Heart left ventricle (tissue), 16 donors: Measurements from ENCODE around the gene USP12. TPM values are rescaled to one million over a fixed set of nuclear protein-coding genes. Genes with fewer than 3 reads are reported as not detected.

ENCODE experiments used
- ATAC-seq, 4 donors: fragments of 200-7000 bp; cut with Tn5 transposase; one replicate each; pipeline ENCODE4 v1.9.1; 2020 to 2022; ENCODE audit warnings: moderate library complexity in 4 of 4, mild to moderate bottlenecking in 3 of 4, moderate number of reproducible peaks in 1 of 4
- DNase-seq, 5 donors: peaks; one replicate each; pipeline ENCODE4 v3.0.0-alpha.2; 2020
- H3K27ac ChIP-seq, 12 donors: fragments of 200-600 bp; sonication (generic) in 4 of 12; one replicate each; pipeline versions ENCODE4 v1.5.0 to v1.8.0; 2016 to 2022; ENCODE audit warnings: mild to moderate bottlenecking in 2 of 12
- H3K27me3 ChIP-seq, 9 donors: fragments of 200-600 bp; sonication (generic) in 2 of 9; one replicate each; pipeline versions ENCODE4 v1.5.1 to v1.8.0; 2016 to 2022; ENCODE audit warnings: mild to moderate bottlenecking in 3 of 9
- H3K36me3 ChIP-seq, 9 donors: fragments of 200-600 bp; sonication (generic) in 2 of 9; one replicate each; pipeline versions ENCODE4 v1.5.0 to v1.8.0; 2018 to 2022; ENCODE audit warnings: mild to moderate bottlenecking in 2 of 9
- H3K4me1 ChIP-seq, 12 donors: fragments of 200-600 bp; sonication (generic) in 4 of 12; one replicate each; pipeline versions ENCODE4 v1.5.0 to v1.8.0; 2016 to 2022; ENCODE audit warnings: mild to moderate bottlenecking in 3 of 12
- H3K4me3 ChIP-seq, 12 donors: fragments of 200-600 bp; sonication (generic) in 4 of 12; one replicate each; pipeline versions ENCODE4 v1.5.0 to v1.8.0; 2017 to 2022; ENCODE audit warnings: mild to moderate bottlenecking in 9 of 12, moderate library complexity in 4 of 12
- H3K9me3 ChIP-seq, 12 donors: fragments of 200-600 bp; sonication (generic) in 4 of 12; one replicate each; pipeline versions ENCODE4 v1.5.0 to v1.8.0; 2016 to 2022; ENCODE audit warnings: mild to moderate bottlenecking in 1 of 12
- POLR2A ChIP-seq, 2 donors: fragments of 450-650 bp; IDR thresholded peaks; one replicate each; pipeline ENCODE4 v1.6.1; 2017; ENCODE audit warnings: antibody characterized with exemption in 2 of 2, mild to moderate bottlenecking in 2 of 2, moderate library complexity in 2 of 2
- WGBS, 4 donors: extraction: QIAGEN DNeasy Blood & Tissue Kit in 2 of 4; methylation state at CpG; one replicate each; pipeline versions ENCODE4 v1.1.5 to v1.1.7; 2013 to 2018; 5-methylcytosine and 5-hydroxymethylcytosine counted together
- intact Hi-C, 10 donors: fragments of 100-400 bp; cut with DNase I; formaldehyde crosslinking; loops; one replicate each; pipeline versions ENCODE4 v1.11.1 to v1.14.2; 2022
- polyA plus RNA-seq, 2 donors: library from polyadenylated mRNA; stranded (reverse); fragments of 200-250 nt; gene quantifications; one replicate each; pipeline ENCODE4 v1.2.3, GENCODE V29; 2013
- total RNA-seq, 9 donors: library from RNA; depleted of rRNA in 2 of 9; stranded (reverse); fragments of >200 nt in 2 of 9; fragmentation: NEBNext Ultra II Directional in 3 of 9; extraction: Animal tissue kit (Norgen Biotek cat#: 25700) in 3 of 9; gene quantifications; one replicate each; pipeline versions ENCODE4 v1.1.0 to v1.2.4, GENCODE V29; 2016 to 2023
- TF ChIP-seq, protein P1 (sequence below), 12 donors: fragments of 200-600 bp; sonication (generic) in 4 of 12; IDR thresholded peaks; one replicate each; pipeline versions ENCODE4 v1.5.0 to v1.8.0; 2018 to 2022; ENCODE audit warnings: antibody characterized with exemption in 12 of 12, mild to moderate bottlenecking in 5 of 12
- donor health status: ischemic (EF 13 %, LVEDD 7.1; RV severe dilation, severe dysfunction).
- donor health status: healthy with polysubstance abuse.
- donor health status: DM: no; HTN: yes; CAD: no.
- donor health status: DM: no; HTN: no; CAD: no.
- donor health status: ischemic (EF 25% LVEDD 6.9; RV normal size, moderate dysfunction).
- donor health status: ischemic (EF 25% LVEDD 5.7; RV mildly dilated, moderate dysfunction).
- donor health status: healthy.
- donor health status: DM: yes; HTN: yes; CAD: no.
- donor health status: ischemic (EF 35%, LVEDD 5.7; RV mildly dilated, moderate dysfunction).
- donor health status: nonischemic (EF 11% LVEDD 7.7; RV severe dilation, severe dysfunction).
- donor health status: DM: yes; HTN: yes; CAD: no.
- donor health status: PGD.
- donor health status: ischemic (EF 29% LVEDD 5.4; RV normal size, mild dysfunction).
- donor health status: nonischemic (EF 23%, LVEDD 6.1; RV moderate dilation, normal function).

Gene USP12
- total and polyA plus RNA-seq, 11 donors, result 5.1 to 35.4 (median 20.8) TPM

DNA sequence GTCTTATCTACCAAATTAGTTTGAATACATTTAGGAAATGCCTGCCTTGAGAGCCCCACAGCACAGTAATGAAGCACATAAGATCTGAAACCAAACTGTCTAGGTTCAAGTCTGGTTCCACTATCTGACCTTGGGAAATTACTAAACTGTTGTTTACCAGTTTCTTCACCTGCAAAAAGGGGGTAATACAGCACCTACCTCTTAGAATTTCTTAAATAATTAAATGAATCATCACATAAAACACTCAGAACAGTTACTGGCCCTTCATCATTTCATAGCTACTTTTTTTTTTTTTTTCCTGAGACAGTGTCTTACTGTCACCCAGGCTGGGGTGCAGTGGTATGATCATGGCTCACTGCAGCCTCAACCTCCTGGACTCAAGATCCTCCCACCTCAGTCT is 59.6 kb downstream of the USP12 start:
- TF ChIP-seq POLR2A (IDR thresholded peaks at IDR 0.05), result no peak
- TF ChIP-seq, protein P1, sequence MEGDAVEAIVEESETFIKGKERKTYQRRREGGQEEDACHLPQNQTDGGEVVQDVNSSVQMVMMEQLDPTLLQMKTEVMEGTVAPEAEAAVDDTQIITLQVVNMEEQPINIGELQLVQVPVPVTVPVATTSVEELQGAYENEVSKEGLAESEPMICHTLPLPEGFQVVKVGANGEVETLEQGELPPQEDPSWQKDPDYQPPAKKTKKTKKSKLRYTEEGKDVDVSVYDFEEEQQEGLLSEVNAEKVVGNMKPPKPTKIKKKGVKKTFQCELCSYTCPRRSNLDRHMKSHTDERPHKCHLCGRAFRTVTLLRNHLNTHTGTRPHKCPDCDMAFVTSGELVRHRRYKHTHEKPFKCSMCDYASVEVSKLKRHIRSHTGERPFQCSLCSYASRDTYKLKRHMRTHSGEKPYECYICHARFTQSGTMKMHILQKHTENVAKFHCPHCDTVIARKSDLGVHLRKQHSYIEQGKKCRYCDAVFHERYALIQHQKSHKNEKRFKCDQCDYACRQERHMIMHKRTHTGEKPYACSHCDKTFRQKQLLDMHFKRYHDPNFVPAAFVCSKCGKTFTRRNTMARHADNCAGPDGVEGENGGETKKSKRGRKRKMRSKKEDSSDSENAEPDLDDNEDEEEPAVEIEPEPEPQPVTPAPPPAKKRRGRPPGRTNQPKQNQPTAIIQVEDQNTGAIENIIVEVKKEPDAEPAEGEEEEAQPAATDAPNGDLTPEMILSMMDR (IDR thresholded peaks at IDR 0.05), result no peak
- Histone ChIP-seq H3K27me3 (no peaks in the 10 kb centered on the region), H3K9me3 (no peaks in the 10 kb centered on the region), H3K4me3 (no peak overlapping the region), H3K27ac (no peak overlapping the region), H3K36me3 (peaks cover 0 to 18% (median 15%) of the 10 kb centered on the region in 9 donors), H3K4me1 (peaks cover 0 to 5% (median 0%) of the 10 kb centered on the region in 12 donors)
- ATAC-seq, result no peak
- DNase-seq, result no peak
- intact Hi-C loops, result no loop called here

DNA sequence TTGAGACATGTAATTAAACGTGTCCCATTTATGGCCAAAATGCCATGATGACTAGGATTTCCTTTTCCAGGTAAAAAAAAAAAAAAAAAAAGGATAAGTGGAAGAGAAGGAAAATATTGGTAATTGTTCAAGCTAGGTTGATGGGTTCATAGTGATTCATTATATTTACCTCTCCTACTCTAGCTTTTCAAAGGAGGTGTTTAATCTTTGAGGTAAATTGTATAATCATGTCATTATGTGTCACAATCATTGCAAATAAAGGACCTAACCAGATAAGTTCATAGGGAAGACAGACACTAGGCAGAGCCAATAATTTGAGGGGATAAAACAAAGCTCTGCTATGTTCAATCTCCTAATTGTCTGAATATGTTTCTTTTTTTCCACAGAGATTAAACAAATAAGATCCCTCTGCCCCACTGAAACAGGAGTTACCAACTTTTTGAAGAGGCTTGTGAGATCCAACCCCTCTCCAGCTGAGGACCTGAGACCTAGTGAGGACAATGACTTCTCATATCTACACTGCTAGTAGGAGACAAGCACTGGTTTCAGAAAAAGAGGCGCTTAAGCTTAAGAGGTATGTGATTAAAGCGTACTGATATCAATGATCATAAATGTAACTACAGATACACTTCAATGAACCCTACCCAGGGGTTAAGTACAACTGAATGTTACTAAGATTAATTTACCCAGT is 61.4 kb downstream of the USP12 start:
- H3K27me3 ChIP-seq, result no peaks in the 10 kb centered on the region
- intact Hi-C loops, result no loop called here
- H3K4me3 ChIP-seq, result no peak overlapping the region
- TF ChIP-seq, protein P1 (IDR thresholded peaks at IDR 0.05), result no peak
- TF ChIP-seq POLR2A (IDR thresholded peaks at IDR 0.05), result no peak
- peaks cover 0 to 16% (median 12%) of the 10 kb centered on the region in 9 donors for H3K36me3 ChIP-seq
- H3K4me1 ChIP-seq, result no peaks in the 10 kb centered on the region
- 81 to 94% (median 92%) methylated on average over 3 of the region's 3 CpGs for WGBS, 4 donors
- H3K9me3 ChIP-seq, result no peaks in the 10 kb centered on the region
- ATAC-seq (no peak), DNase-seq (no peak)
- no peak overlapping the region for H3K27ac ChIP-seq

DNA sequence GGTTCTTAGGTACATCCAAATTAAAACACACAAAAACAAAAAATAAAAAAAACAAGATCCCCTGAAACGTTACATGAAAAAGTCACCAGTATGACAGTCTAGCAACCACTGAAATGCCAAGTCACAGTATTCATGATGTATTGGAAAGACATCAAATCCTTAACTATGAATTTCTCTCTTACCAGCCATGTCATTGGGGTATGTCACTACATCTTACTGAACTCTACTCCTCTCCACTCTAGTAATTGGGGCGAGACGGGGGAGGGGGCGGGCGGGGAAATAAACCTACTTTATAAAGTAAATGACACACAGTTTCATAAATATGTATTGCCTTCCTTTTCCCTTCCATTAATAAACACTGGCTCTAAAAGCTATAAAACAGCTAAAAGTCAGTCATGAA is 65.5 kb downstream of the USP12 start:
- 92 to 97% (median 95%) methylated on average over 5 of the region's 5 CpGs for WGBS, 4 donors
- no peak overlapping the region for H3K4me3 ChIP-seq
- H3K27ac ChIP-seq, result no peak overlapping the region
- DNase-seq (no peak), ATAC-seq (no peak)
- H3K27me3 ChIP-seq, result no peaks in the 10 kb centered on the region
- intact Hi-C loops, result no loop called here
- TF ChIP-seq, protein P1 (IDR thresholded peaks at IDR 0.05), result no peak
- TF ChIP-seq POLR2A (IDR thresholded peaks at IDR 0.05), result no peak
- H3K4me1 ChIP-seq, result no peaks in the 10 kb centered on the region
- H3K9me3 ChIP-seq, result no peaks in the 10 kb centered on the region
- H3K36me3 ChIP-seq, result peaks cover 0 to 34% (median 25%) of the 10 kb centered on the region in 9 donors

DNA sequence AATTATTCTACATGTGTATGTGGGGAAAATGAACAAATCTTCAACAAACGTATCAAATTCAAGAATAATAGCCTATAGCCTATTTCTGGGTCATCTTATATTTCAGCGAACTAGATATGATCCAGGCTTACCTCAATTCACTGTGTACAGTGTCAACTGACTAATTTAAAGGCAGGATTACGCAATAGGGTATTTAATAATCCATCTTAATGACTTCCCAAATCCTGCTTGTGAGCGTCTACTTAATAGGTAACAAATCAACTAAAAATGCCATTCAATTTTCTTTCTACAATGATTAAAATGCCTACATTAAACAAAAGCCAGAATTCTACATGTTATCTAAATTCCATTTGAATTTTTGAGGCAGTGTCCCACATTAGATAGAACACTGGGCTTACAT is 67.0 kb downstream of the USP12 start:
- no peak overlapping the region for H3K4me3 ChIP-seq
- H3K4me1 ChIP-seq, result peaks cover 0 to 1% (median 0%) of the 10 kb centered on the region in 12 donors
- H3K36me3 ChIP-seq, result peaks cover 0 to 39% (median 25%) of the 10 kb centered on the region in 9 donors
- no peak for DNase-seq
- TF ChIP-seq, protein P1 (IDR thresholded peaks at IDR 0.05), result no peak
- no peak for TF ChIP-seq POLR2A (IDR thresholded peaks at IDR 0.05)
- WGBS, 4 donors, result 71 to 81% (median 72%) methylated on average over 4 of the region's 4 CpGs
- no peak overlapping the region for H3K27ac ChIP-seq
- intact Hi-C loops, result no loop called here
- H3K27me3 ChIP-seq, result no peaks in the 10 kb centered on the region
- H3K9me3 ChIP-seq, result no peaks in the 10 kb centered on the region
- no peak for ATAC-seq
